ENCODE results near the gene NCKAP5. TPM values are rescaled to one million over a fixed set of nuclear protein-coding genes. Genes with fewer than 3 reads are reported as not detected.

The NCKAP5 gene
- total and polyA plus RNA-seq, 4 donors = 0.57 to 2.8 (median 2.4) TPM

- no peak overlapping the region for H3K9ac ChIP-seq (ENCODE audit: low read depth in 1 of 2, low read length in 2 of 2)
- H3K27me3 ChIP-seq (ENCODE audit: control insufficient read depth in 4 of 4, insufficient read depth in 4 of 4, low read length in 3 of 4) = no peaks in the 10 kb centered on the region
- 74% methylated on average over 1 of the region's 1 CpG for WGBS
- TF ChIP-seq RXRA (IDR thresholded peaks at IDR 0.05) (no peak), JUND (IDR thresholded peaks at IDR 0.05) (no peak), EGR1 (IDR thresholded peaks at IDR 0.05; ENCODE audit: low read depth in 2 of 2) (no peak), RAD21 (IDR thresholded peaks at IDR 0.05) (no peak)
- no peak overlapping the region for H3K27ac ChIP-seq (ENCODE audit: low read depth in 1 of 2, low read length in 2 of 2)
- no peaks in the 10 kb centered on the region for H3K36me3 ChIP-seq (ENCODE audit: control insufficient read depth in 4 of 4, insufficient read depth in 3 of 4, low read depth in 1 of 4, low read length in 3 of 4)
- H3K9me3 ChIP-seq (ENCODE audit: control insufficient read depth in 4 of 4, low read length in 3 of 4) = no peaks in the 10 kb centered on the region
- H3K4me1 ChIP-seq (ENCODE audit: control insufficient read depth in 4 of 4, insufficient read depth in 4 of 4, low read length in 3 of 4) = no peaks in the 10 kb centered on the region
- no peak for DNase-seq (ENCODE audit: low spot score)
- H3K4me3 ChIP-seq (ENCODE audit: low read depth in 1 of 3, low read length in 3 of 3) = no peak overlapping the region
Observed at GRCh38 chr2:133303150-133303549, 265.1 kb downstream of the NCKAP5 start.

- H3K4me1 ChIP-seq (ENCODE audit: control insufficient read depth in 4 of 4, insufficient read depth in 4 of 4, low read length in 3 of 4) = no peaks in the 10 kb centered on the region
- H3K9me3 ChIP-seq (ENCODE audit: control insufficient read depth in 4 of 4, low read length in 3 of 4) = no peaks in the 10 kb centered on the region
Observed at GRCh38 chr2:133296401-133296800, 271.9 kb downstream of the NCKAP5 start.

GRCh38 chr2:133293544-133294353, 274.5 kb downstream of the NCKAP5 start:
- no peak for TF ChIP-seq HNF4A (conservative IDR thresholded peaks at IDR 0.05)
- TF ChIP-seq RAD21 (IDR thresholded peaks at IDR 0.05) = no peak
- DNase-seq (ENCODE audit: low spot score) = no peak
- WGBS = 81% methylated on average over 7 of the region's 7 CpGs

More at GRCh38 chr2:133296401-133296800, 271.9 kb downstream of the NCKAP5 start:
- TF ChIP-seq JUND (IDR thresholded peaks at IDR 0.05) = no peak
- no peak overlapping the region for H3K4me3 ChIP-seq (ENCODE audit: low read depth in 1 of 3, low read length in 3 of 3)
- no peaks in the 10 kb centered on the region for H3K36me3 ChIP-seq (ENCODE audit: control insufficient read depth in 4 of 4, insufficient read depth in 3 of 4, low read depth in 1 of 4, low read length in 3 of 4)
- DNase-seq (ENCODE audit: low spot score) = no peak
- H3K27me3 ChIP-seq (ENCODE audit: control insufficient read depth in 4 of 4, insufficient read depth in 4 of 4, low read length in 3 of 4) = no peaks in the 10 kb centered on the region
- no peak overlapping the region for H3K27ac ChIP-seq (ENCODE audit: low read depth in 1 of 2, low read length in 2 of 2)
- H3K9ac ChIP-seq (ENCODE audit: low read depth in 1 of 2, low read length in 2 of 2) = no peak overlapping the region

GRCh38 chr2:133292259-133292658, 276.0 kb downstream of the NCKAP5 start:
- TF ChIP-seq HNF4G (IDR thresholded peaks at IDR 0.05) (no peak), HNF4A (conservative IDR thresholded peaks at IDR 0.05) (no peak), YY1 (IDR thresholded peaks at IDR 0.05) (no peak), SP1 (IDR thresholded peaks at IDR 0.05) (no peak), RXRA (IDR thresholded peaks at IDR 0.05) (no peak), FOXA1 (IDR thresholded peaks at IDR 0.05) (no peak), RAD21 (IDR thresholded peaks at IDR 0.05) (no peak)
- Histone ChIP-seq H3K9ac (ENCODE audit: low read depth in 1 of 2, low read length in 2 of 2) (no peak overlapping the region), H3K36me3 (ENCODE audit: control insufficient read depth in 4 of 4, insufficient read depth in 3 of 4, low read depth in 1 of 4, low read length in 3 of 4) (peaks cover 0 to 1% (median 0%) of the 10 kb centered on the region in 4 donors), H3K27me3 (ENCODE audit: control insufficient read depth in 4 of 4, insufficient read depth in 4 of 4, low read length in 3 of 4) (no peaks in the 10 kb centered on the region), H3K27ac (ENCODE audit: low read depth in 1 of 2, low read length in 2 of 2) (no peak overlapping the region), H3K4me1 (ENCODE audit: control insufficient read depth in 4 of 4, insufficient read depth in 4 of 4, low read length in 3 of 4) (no peaks in the 10 kb centered on the region), H3K4me3 (ENCODE audit: low read depth in 1 of 3, low read length in 3 of 3) (no peak overlapping the region), H3K9me3 (ENCODE audit: control insufficient read depth in 4 of 4, low read length in 3 of 4) (no peaks in the 10 kb centered on the region)
- 90% methylated on average over 2 of the region's 2 CpGs for WGBS
- no peak for DNase-seq (ENCODE audit: low spot score)

More at GRCh38 chr2:133293544-133294353, 274.5 kb downstream of the NCKAP5 start:
- Histone ChIP-seq H3K27ac (ENCODE audit: low read depth in 1 of 2, low read length in 2 of 2) (no peak overlapping the region), H3K4me1 (ENCODE audit: control insufficient read depth in 4 of 4, insufficient read depth in 4 of 4, low read length in 3 of 4) (no peaks in the 10 kb centered on the region), H3K27me3 (ENCODE audit: control insufficient read depth in 4 of 4, insufficient read depth in 4 of 4, low read length in 3 of 4) (no peaks in the 10 kb centered on the region), H3K36me3 (ENCODE audit: control insufficient read depth in 4 of 4, insufficient read depth in 3 of 4, low read depth in 1 of 4, low read length in 3 of 4) (peaks cover 0 to 1% (median 0%) of the 10 kb centered on the region in 4 donors), H3K4me3 (ENCODE audit: low read depth in 1 of 3, low read length in 3 of 3) (no peak overlapping the region), H3K9ac (ENCODE audit: low read depth in 1 of 2, low read length in 2 of 2) (no peak overlapping the region), H3K9me3 (ENCODE audit: control insufficient read depth in 4 of 4, low read length in 3 of 4) (no peaks in the 10 kb centered on the region)
